ENCODE results near the gene TM7SF3.

DNA sequence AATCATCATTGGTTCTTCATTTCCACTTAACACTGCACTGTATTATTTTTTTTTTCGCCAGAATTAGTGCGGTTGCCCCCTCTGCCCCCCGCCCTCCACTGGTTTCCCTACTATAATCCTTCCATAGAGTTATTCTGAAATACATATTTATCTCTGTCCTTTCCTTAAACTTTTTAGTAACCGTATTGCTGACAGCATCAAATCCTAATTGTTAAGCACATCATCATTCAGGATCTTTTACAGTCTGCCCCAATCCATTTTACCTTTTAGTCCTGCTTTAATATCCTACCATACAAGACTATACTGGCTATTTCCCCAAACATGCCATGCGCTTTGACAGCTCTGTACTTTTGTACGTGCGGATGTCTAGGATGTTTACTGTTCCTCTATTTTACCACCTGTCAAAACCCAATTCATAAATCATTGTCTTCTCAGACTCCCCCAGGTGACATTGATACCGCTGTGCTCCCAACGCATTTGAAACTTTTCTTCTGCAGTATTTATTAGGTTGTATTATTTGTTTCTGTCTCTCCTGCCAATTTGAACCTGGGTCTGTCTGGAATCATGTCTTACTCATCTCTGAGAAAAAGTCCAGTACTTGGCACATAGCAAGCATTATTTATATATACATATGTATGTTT lies 74.9 kb downstream of the TM7SF3 start:
- TF ChIP-seq EZH2 (IDR thresholded peaks at IDR 0.05) (no peak), POLR2AphosphoS5 (IDR thresholded peaks at IDR 0.05; ENCODE audit: borderline replicate concordance, low read depth, low read length) (no peak), FOXP2 (optimal IDR thresholded peaks at IDR 0.05; ENCODE audit: control extremely low read depth, extremely low read length, insufficient read depth) (no peak)

All from SK-N-MC (cell line).